Amygdala (tissue), 56 donors: Measurements from ENCODE around the gene PLS3.

Experiments used
- DNase-seq, 56 donors: peaks; one replicate each; lab custom pipeline; 2025; lab: John Stamatoyannopoulos, UW

The PLS3 gene

GRCh38 chrX:115563633-115564162 lies 2.7 kb downstream of the PLS3 start:
- peak in 1 of 56 donors; percentile 2 for DNase-seq

- no peak for DNase-seq
Observed at GRCh38 chrX:115564243-115564642, 3.3 kb downstream of the PLS3 start.

GRCh38 chrX:115565888-115566287 lies 4.9 kb downstream of the PLS3 start:
- DNase-seq: no peak

- no peak for DNase-seq
Observed at GRCh38 chrX:115571712-115572111, 10.7 kb downstream of the PLS3 start.

GRCh38 chrX:115573185-115573584 lies 12.2 kb downstream of the PLS3 start:
- no peak for DNase-seq

- DNase-seq: no peak
Observed at GRCh38 chrX:115576676-115577075, 15.7 kb downstream of the PLS3 start.

- no peak for DNase-seq
Observed at GRCh38 chrX:115579327-115579726, 18.4 kb downstream of the PLS3 start.

GRCh38 chrX:115579786-115580294 lies 18.9 kb downstream of the PLS3 start:
- DNase-seq: no peak

GRCh38 chrX:115581759-115582615 lies 21.0 kb downstream of the PLS3 start:
- no peak for DNase-seq

GRCh38 chrX:115582616-115583495 lies 21.9 kb downstream of the PLS3 start:
- peak in 1 of 56 donors; percentile 0 for DNase-seq

- DNase-seq: no peak
Observed at GRCh38 chrX:115583496-115584004, 22.6 kb downstream of the PLS3 start.

GRCh38 chrX:115584696-115585095 lies 23.7 kb downstream of the PLS3 start:
- DNase-seq: no peak

GRCh38 chrX:115588179-115588578 lies 27.2 kb downstream of the PLS3 start:
- DNase-seq: no peak

- no peak for DNase-seq
Observed at GRCh38 chrX:115589419-115589818, 28.4 kb downstream of the PLS3 start.

- DNase-seq: no peak
Observed at GRCh38 chrX:115591420-115591819, 30.4 kb downstream of the PLS3 start.

GRCh38 chrX:115591856-115592842 lies 31.2 kb downstream of the PLS3 start:
- no peak for DNase-seq

GRCh38 chrX:115592997-115593734 lies 32.2 kb downstream of the PLS3 start:
- DNase-seq: no peak

- DNase-seq: no peak
Observed at GRCh38 chrX:115595049-115595448, 34.1 kb downstream of the PLS3 start.

- DNase-seq: no peak
Observed at GRCh38 chrX:115598556-115598955, 37.6 kb downstream of the PLS3 start.
